ENCODE measurements around the gene CARD9.

- TF ChIP-seq CTCF (conservative IDR thresholded peaks at IDR 0.05; ENCODE audit: low read depth, low read length) (no peak), EZH2 (IDR thresholded peaks at IDR 0.05; ENCODE audit: low read length, unreplicated experiment) (no peak)
Measured at GRCh38 chr9:136364942-136365774, 8.3 kb downstream of the CARD9 start.
